Neural progenitor cell (in vitro differentiated cells): ENCODE measurements around the gene VSIG10L2. TPM values are rescaled to one million over a fixed set of nuclear protein-coding genes. Genes with fewer than 3 reads are reported as not detected.

Experiments
- DNase-seq: peaks from one replicate; pipeline ENCODE4 v3.0.0-alpha.2; 2016; ENCODE audit warnings: low spot score
- H2AFZ ChIP-seq: fragments of 200-600 bp; sonication (generic); replicated peaks from 2 replicates; pipeline ENCODE4 v1.6.1; 2016; ENCODE audit warnings: antibody characterized with exemption
- H3F3A ChIP-seq: fragments of 200-600 bp; sonication (generic); 2 replicates; pipeline ENCODE4 v1.6.1; 2016; ENCODE audit warnings: antibody characterized with exemption, low read depth
- H3K27ac ChIP-seq: fragments of 200-600 bp; sonication (generic); 2 replicates; pipeline ENCODE4 v1.5.1; 2016; ENCODE audit warnings: mild to moderate bottlenecking
- H3K27me3 ChIP-seq: fragments of 200-600 bp; sonication (generic); 2 replicates; pipeline ENCODE4 v1.6.1; 2016; ENCODE audit warnings: mild to moderate bottlenecking, moderate library complexity
- H3K36me3 ChIP-seq: fragments of 200-600 bp; sonication (generic); 2 replicates; pipeline ENCODE4 v1.5.1; 2016
- H3K4me1 ChIP-seq: fragments of 200-600 bp; sonication (generic); 2 replicates; pipeline ENCODE4 v1.6.1; 2016; ENCODE audit warnings: mixed run types
- H3K4me2 ChIP-seq: fragments of 200-600 bp; sonication (generic); 2 replicates; pipeline ENCODE4 v1.6.1; 2016
- H3K4me3 ChIP-seq: fragments of 200-600 bp; sonication (generic); 2 replicates; pipeline ENCODE4 v1.5.1; 2016
- H3K79me2 ChIP-seq: fragments of 200-600 bp; sonication (generic); 2 replicates; pipeline ENCODE4 v1.6.1; 2016; ENCODE audit warnings: low read depth
- H3K9ac ChIP-seq: fragments of 200-600 bp; sonication (generic); 2 replicates; pipeline ENCODE4 v1.6.1; 2016
- H3K9me3 ChIP-seq: fragments of 200-600 bp; sonication (generic); 2 replicates; pipeline ENCODE4 v1.5.1; 2016; ENCODE audit warnings: low read depth
- H4K20me1 ChIP-seq: fragments of 200-600 bp; sonication (generic); 2 replicates; pipeline ENCODE4 v1.6.1; 2016; ENCODE audit warnings: low read depth
- H3K27ac Mint-ChIP-seq: 3 replicates; pipeline ENCODE4 v1.8.0; 2021; ENCODE audit warnings: mixed read lengths
- H3K27me3 Mint-ChIP-seq: 2 replicates; pipeline ENCODE4 v1.8.0; 2022; ENCODE audit warnings: low read depth, mild to moderate bottlenecking, inconsistent platforms, moderate library complexity, mixed read lengths; ENCODE audit not compliant: insufficient read depth
- H3K36me3 Mint-ChIP-seq: 3 replicates; pipeline ENCODE4 v1.8.0; 2021; ENCODE audit warnings: mixed read lengths
- H3K4me1 Mint-ChIP-seq: 3 replicates; pipeline ENCODE4 v1.8.0; 2021; ENCODE audit warnings: mixed read lengths
- H3K4me3 Mint-ChIP-seq: 3 replicates; pipeline ENCODE4 v1.8.0; 2021; ENCODE audit warnings: mild to moderate bottlenecking, moderate library complexity, mixed read lengths
- H3K9me3 Mint-ChIP-seq: 3 replicates; pipeline ENCODE4 v1.8.0; 2020; ENCODE audit warnings: mixed read lengths
- CTCF ChIP-seq: fragments of 200-600 bp; sonication (generic); IDR thresholded peaks from 2 replicates; pipeline ENCODE4 v1.5.1; 2017; ENCODE audit warnings: antibody characterized with exemption, mild to moderate bottlenecking
- EZH2 ChIP-seq: fragments of 200-600 bp; sonication (generic); IDR thresholded peaks from 2 replicates; pipeline ENCODE4 v1.6.1; 2017; ENCODE audit warnings: antibody characterized with exemption, mild to moderate bottlenecking, moderate library complexity
- EZH2phosphoT487 ChIP-seq: fragments of 200-600 bp; sonication (generic); IDR thresholded peaks from 2 replicates; pipeline ENCODE4 v1.6.1; 2017; ENCODE audit warnings: antibody characterized with exemption
- total RNA-seq: library from RNA; depleted of rRNA; stranded (reverse); fragments of >200 nt; gene quantifications from 2 replicates; pipeline ENCODE4 v1.2.3, GENCODE V29; 2015; ENCODE audit warnings: low replicate concordance

The VSIG10L2 gene
- total RNA-seq, 1 donor from 2014 or later, result not detected

- H3K4me2 ChIP-seq, result no peak overlapping the region
- no peaks in the 10 kb centered on the region for H3K79me2 ChIP-seq
- H3K36me3 ChIP-seq, result no peaks in the 10 kb centered on the region
- Mint-ChIP-seq H3K27ac (peak overlapping the region; percentile 80), H3K4me1 (peaks cover 49% of the 10 kb centered on the region), H3K27me3 (peaks cover 12% of the 10 kb centered on the region), H3K9me3 (peaks cover 3% of the 10 kb centered on the region), H3K36me3 (peaks cover 3% of the 10 kb centered on the region), H3K4me3 (no peak overlapping the region)
- peaks cover 5% of the 10 kb centered on the region for H3F3A ChIP-seq
- no peaks in the 10 kb centered on the region for H3K27me3 ChIP-seq
- DNase-seq, result no peak
- H3K4me3 ChIP-seq, result no peak overlapping the region
- no peak overlapping the region for H3K27ac ChIP-seq
- peaks cover 8% of the 10 kb centered on the region for H3K4me1 ChIP-seq
- peak overlapping the region; percentile 90 for H2AFZ ChIP-seq
- H3K9ac ChIP-seq, result no peak overlapping the region
- TF ChIP-seq EZH2phosphoT487 (no peak), EZH2 (no peak), CTCF (no peak)
- H3K9me3 ChIP-seq, result no peaks in the 10 kb centered on the region
- H4K20me1 ChIP-seq, result no peaks in the 10 kb centered on the region
These were observed 4.6 kb upstream of the VSIG10L2 start for GRCh38 chr11:125941267-125941618.

GRCh38 chr11:125941619-125942611, 3.9 kb upstream of the VSIG10L2 start:
- H3K4me3 Mint-ChIP-seq, result no peak overlapping the region
- H3K27me3 Mint-ChIP-seq, result peaks cover 12% of the 10 kb centered on the region
- no peaks in the 10 kb centered on the region for H4K20me1 ChIP-seq
- H3K27ac Mint-ChIP-seq, result peak overlapping the region; percentile 80
- no peaks in the 10 kb centered on the region for H3K79me2 ChIP-seq
- H3K36me3 ChIP-seq, result no peaks in the 10 kb centered on the region
- H3K36me3 Mint-ChIP-seq, result peaks cover 3% of the 10 kb centered on the region
- peaks cover 5% of the 10 kb centered on the region for H3F3A ChIP-seq
- no peaks in the 10 kb centered on the region for H3K27me3 ChIP-seq
- no peak overlapping the region for H3K27ac ChIP-seq
- H3K9ac ChIP-seq, result no peak overlapping the region
- peaks cover 8% of the 10 kb centered on the region for H3K4me1 ChIP-seq
- DNase-seq, result peak; percentile 80
- H3K4me2 ChIP-seq, result peak overlapping the region; percentile 23
- H3K9me3 ChIP-seq, result no peaks in the 10 kb centered on the region
- no peak overlapping the region for H3K4me3 ChIP-seq
- peaks cover 49% of the 10 kb centered on the region for H3K4me1 Mint-ChIP-seq
- peaks cover 3% of the 10 kb centered on the region for H3K9me3 Mint-ChIP-seq
- no peak for TF ChIP-seq EZH2
- peak; percentile 95 for TF ChIP-seq CTCF
- TF ChIP-seq EZH2phosphoT487, result no peak
- peak overlapping the region; percentile 90 for H2AFZ ChIP-seq

GRCh38 chr11:125942771-125943428, 2.9 kb upstream of the VSIG10L2 start:
- no peak overlapping the region for H3K27ac Mint-ChIP-seq
- no peak overlapping the region for H3K4me3 ChIP-seq
- no peaks in the 10 kb centered on the region for H3K27me3 ChIP-seq
- H3K4me2 ChIP-seq, result no peak overlapping the region
- peaks cover 3% of the 10 kb centered on the region for H3K9me3 Mint-ChIP-seq
- no peaks in the 10 kb centered on the region for H4K20me1 ChIP-seq
- H3K4me3 Mint-ChIP-seq, result no peak overlapping the region
- peaks cover 5% of the 10 kb centered on the region for H3F3A ChIP-seq
- DNase-seq, result no peak
- peaks cover 46% of the 10 kb centered on the region for H3K4me1 Mint-ChIP-seq
- no peaks in the 10 kb centered on the region for H3K79me2 ChIP-seq
- peaks cover 3% of the 10 kb centered on the region for H3K36me3 Mint-ChIP-seq
- no peaks in the 10 kb centered on the region for H3K36me3 ChIP-seq
- peaks cover 8% of the 10 kb centered on the region for H3K4me1 ChIP-seq
- TF ChIP-seq EZH2 (no peak), CTCF (no peak), EZH2phosphoT487 (no peak)
- peaks cover 12% of the 10 kb centered on the region for H3K27me3 Mint-ChIP-seq
- no peak overlapping the region for H3K9ac ChIP-seq
- H2AFZ ChIP-seq, result no peak overlapping the region
- H3K27ac ChIP-seq, result no peak overlapping the region
- H3K9me3 ChIP-seq, result no peaks in the 10 kb centered on the region
